ENCODE results near the gene COX7A2. TPM values are rescaled to one million over a fixed set of nuclear protein-coding genes. Genes with fewer than 3 reads are reported as not detected.

COX7A2 gene, protein sequence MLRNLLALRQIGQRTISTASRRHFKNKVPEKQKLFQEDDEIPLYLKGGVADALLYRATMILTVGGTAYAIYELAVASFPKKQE
- total RNA-seq (2014; rRNA removed; shearing (Covaris generic)): 154 and 193 TPM in 2 replicates
- polyA plus RNA-seq (2014; cell fraction: nucleus; rRNA removed): 533 and 746 TPM in 2 replicates

DNA sequence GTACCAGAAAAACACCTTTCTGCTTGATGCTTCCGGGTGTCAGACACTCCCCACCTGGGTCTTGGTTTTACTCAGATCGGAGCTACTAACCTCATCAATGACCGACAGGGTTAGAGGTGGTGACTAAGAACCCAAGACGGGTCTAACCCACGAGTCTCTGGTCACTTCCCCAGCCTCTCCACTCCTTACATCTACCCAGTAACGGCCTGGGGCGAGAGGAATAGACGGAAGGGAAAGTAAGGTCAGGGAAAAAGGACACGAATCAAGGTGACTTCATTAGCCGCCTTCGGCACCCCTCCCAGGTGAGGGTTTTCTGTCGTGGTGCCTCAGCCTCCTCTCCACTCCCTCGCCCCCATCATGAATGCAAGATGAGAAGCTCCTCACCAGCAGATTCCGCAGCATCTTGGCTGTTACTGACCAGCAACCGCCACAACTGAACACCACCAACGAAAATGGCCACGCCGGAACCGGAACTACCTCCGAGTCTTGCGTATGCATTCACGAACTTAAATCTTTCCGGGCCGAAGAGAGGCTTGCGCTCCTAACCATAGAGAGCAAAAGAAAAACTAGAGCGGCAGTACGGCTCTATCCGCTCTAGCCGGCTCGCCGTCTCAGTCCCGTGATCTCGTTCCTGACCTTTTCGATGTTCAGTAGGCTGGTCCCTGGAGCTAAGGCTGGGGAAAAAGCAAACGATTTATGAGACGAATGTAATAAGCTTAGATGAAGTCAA, at the start of gene COX7A2:
COX7A2 (minus strand) TSS at position 469 of the 730 bp plus-strand sequence; CDS start at position 402, 67 bp downstream.
- DNase-seq (ENCODE audit: extremely low read depth, low read depth): peak; percentile 90

DNA sequence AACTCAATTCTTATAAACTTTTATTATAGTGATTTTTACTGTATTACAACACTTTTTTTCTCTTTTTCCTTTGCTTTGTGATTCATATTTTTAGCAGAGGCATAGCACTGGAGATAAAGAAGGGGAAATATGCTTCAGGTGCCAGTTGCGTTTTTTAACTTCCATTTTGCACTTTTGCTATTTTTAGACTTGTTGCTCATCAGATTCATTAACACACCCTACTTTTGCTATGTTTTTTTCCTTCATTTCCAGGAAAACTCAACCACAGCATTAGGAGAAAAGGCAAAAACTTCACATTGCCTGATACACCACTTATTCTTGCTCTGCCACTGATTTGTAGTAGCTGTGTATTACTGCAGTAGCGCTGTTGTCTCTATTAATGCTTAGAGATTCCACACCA, 49.0 kb upstream of the COX7A2 start:
- no peak for DNase-seq (ENCODE audit: extremely low read depth, low read depth)

DNA sequence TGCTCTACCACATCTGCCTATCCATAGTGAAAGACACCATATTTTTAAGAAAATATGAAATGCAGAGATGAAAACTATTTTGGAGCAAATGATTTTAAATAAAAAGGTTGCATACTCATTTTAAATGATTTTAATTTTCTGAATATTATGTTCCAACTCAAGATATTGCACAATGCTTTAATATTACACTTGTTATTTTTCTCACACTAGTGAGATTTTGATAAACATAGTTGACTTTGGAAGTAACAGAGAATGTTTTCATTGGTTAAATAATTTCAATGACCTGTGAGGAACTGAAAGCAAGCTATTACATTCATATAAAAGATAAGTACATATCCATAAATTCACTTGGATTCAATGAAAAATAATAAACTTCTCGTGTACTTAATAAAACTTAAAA, 48.1 kb upstream of the COX7A2 start:
- no peak for DNase-seq (ENCODE audit: extremely low read depth, low read depth)

- no peak for DNase-seq (ENCODE audit: extremely low read depth, low read depth)
Measured at GRCh38 chr6:75291331-75291730, 47.7 kb upstream of the COX7A2 start.

DNA sequence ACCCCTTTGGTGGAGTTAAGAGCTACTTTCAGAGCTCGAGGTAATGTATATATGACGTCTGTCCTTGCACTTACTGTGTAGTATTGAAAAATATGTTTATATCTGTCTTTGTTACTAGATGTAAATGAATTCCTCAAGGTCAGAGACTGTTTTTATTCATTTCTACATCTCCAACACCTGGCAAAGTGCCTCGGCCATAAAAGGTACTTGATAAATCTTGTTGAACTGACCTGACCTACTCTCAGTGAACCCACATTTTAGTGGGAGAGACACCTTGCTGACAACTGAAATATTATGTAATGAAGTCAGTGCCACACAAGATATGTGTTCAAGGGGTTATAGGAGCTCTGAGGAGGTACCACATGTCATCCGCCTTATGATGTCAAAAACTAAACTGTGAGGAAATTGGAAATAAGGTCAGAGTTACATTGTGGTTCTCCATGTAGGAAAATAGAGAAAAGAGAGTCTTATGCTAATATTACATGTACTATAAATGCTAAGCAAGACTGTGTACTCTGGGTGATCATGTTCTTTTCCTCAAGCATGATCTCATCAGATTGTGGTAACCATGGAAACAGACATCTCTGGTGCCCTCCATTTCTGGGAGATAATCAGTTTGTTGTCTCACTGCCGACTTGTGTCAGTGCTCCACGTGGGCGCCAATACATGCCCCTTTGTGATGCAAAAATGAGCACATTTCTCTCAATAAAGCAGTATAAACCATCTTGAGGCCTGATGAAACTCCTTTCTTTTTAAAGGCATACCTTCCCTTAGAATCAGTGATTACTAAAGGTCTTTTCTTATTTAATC, 46.7 kb upstream of the COX7A2 start:
- DNase-seq (ENCODE audit: extremely low read depth, low read depth): no peak

DNA sequence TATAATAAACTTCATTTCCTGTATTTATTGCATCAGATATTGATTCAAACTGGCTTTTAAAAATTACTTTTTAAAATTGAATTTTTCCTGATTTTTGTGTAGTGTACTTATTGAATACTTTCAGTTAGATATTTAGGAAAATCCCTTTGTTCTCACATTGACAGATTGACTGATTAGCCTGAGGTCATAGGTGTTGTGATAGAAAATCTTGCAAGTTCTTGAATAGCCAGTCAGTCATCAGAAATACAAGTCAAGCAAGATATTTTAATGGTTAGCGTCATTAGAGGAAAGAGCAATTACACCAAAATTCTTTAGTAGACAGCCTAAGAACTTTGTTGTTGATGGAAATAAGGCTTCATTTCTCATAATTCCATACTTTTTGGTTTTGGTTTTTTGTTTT, 44.4 kb upstream of the COX7A2 start:
- DNase-seq (ENCODE audit: extremely low read depth, low read depth): no peak

GRCh38 chr6:75287424-75287823, 43.8 kb upstream of the COX7A2 start:
- DNase-seq (ENCODE audit: extremely low read depth, low read depth): no peak

DNA sequence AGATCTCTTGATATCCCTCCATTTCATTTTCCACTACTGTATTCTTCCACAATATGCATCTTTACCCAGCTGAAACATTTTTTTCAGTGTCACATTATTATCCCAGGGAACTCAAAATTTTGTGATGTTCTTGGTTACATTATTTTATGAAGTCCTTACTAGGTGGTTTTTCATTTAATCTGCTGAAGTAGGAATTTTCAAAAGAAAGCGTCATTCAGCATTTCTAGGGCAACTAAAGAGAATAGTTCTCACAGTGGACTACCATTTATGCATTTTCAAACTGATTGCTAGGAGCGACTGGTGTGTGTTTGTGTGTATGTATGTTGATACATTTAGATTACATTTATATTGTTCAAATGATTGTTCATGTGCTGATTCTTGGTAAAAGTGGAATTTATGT, 43.4 kb upstream of the COX7A2 start:
- DNase-seq (ENCODE audit: extremely low read depth, low read depth): no peak

DNA sequence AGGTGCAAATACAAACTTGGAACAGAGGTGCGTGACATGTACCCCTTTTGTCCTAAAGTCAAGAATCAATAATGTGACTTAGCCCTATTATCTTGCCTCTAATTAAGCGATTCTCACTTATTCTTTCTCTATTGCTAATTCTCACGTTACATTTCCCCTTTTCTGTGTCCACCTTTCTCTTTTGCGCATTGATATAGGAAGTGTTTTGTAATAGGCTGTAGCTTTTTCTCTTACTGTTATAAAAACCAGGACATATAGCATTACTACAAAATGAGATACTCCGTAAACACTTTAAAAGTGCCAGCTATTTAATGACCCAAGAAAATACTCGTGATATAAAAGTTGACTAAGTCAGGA, 41.7 kb upstream of the COX7A2 start:
- no peak for DNase-seq (ENCODE audit: extremely low read depth, low read depth)

DNA sequence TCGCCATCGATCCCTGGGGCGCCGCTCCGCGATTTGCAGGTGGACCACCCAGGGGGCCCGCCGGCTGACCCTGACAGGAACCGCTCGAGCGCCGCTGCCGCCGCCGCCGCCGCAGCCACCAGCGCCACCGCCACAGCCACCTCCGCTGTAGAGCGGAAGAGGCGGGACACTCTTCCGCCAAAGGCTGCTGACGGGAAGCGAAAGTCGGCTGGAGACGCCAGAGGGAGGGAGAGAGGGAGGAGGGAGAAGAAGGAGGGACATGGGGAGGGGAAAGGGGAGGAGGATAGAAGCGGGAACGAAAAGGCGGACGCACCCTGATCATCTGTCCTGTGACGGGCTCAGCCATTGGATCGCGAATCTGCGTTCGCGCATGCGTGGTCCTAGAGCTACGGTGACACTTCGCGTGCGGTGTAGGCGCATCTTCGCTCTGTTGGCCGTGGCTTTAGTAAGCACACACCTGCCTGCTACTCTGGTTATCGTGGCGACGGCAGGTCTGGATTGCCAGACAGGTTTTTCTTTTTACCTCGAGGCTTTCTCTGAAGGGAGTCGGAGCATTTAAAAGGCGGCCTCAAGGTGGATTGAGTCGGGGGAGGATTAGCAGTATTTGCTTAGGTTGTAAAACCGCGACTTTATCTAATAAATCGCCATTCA, 41.2 kb upstream of the COX7A2 start, which contains the start of gene TMEM30A:
TMEM30A (minus strand) TSS at position 161 of the 651 bp plus-strand sequence; CDS start at position 7, 154 bp downstream.
- DNase-seq (ENCODE audit: extremely low read depth, low read depth): peak; percentile 97

GRCh38 chr6:75283907-75284631, 40.5 kb upstream of the COX7A2 start:
- DNase-seq (ENCODE audit: extremely low read depth, low read depth): no peak

DNA sequence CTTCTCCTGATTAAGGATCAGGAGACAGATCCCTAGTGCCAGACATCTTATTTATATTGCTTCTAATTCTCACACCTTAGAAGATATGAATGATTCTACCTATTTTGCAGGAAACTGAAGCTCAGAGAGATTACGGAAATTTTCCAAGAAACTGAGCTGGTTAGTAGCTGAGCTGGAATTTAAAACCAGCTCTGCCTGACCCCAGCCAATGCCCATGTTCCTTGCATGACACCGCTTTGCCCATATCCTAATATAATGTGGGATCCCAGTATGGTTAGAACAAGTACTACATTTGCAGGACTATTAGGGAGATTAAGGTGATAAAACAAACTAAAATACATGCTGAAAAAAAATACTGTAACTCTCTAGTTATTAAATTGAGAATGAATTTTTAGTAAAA, 39.1 kb upstream of the COX7A2 start:
- no peak for DNase-seq (ENCODE audit: extremely low read depth, low read depth)

DNA sequence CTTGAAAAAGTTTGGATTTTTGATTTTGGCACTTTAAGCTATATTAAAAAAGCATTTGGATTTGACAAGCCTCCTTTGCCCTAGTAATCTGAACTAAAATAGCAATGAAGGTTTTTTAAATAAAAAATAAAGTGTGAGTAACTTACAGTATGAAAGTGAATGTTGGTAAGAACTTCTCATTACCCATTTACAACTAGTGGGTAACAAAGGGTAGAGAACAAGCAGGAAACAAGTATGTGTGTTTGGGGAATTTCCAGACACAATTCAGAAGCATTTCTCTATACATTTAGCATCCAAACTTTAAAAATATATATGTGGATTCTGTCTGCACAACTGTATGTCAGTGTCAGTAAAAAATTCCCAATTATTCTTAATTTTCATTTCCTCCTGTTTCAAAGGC, 38.1 kb upstream of the COX7A2 start:
- DNase-seq (ENCODE audit: extremely low read depth, low read depth): no peak

DNA sequence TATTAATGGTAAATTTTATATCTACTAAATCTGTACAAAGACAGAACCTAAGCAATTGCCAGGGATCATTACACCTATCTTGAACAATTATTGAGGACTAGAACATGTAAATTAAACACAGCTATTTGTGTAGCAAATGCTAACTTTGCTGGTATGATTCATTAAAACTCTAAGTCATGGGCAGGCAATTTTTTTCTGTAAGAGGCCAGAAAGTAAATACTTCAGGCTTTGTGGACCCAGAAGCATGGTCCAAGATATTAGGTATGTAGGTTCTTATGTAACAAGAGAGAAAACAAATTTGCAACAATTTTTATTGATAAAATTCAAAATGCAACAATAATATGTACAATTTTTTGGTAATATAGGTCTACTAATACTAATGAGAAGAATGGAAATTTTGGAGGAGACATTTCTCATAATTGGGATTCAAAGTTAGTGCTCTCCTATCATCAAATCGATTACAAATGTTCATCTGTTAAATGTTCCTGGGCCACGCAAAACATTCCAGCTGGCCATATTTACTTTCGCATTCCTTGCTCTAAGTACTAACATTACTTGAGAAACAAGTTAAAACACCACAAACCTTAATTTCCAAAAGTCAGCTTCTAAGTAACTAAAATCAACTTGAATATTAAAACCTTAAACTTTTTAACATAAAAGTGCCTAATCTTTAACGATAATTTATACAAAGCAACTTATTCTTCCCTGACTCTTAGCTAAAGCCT, 36.7 kb upstream of the COX7A2 start:
- DNase-seq (ENCODE audit: extremely low read depth, low read depth): no peak

DNA sequence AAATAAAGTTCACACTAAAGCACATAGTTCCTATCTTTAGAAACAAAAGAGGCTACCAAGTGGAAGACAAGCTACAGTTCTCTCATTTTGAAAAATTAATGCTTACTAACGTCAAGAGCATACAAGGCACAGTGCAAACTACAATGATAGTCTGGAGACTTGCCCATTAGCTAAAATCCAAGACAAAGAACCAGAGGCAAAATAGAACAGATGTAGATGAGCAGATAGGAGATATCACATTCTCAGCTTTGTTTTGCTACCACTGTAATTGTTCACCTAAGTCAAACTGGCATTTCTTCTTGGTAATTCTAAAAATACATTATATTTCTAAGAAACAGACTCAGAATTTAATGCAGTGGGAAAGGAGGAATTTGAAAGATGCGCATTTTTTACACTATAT, 35.8 kb upstream of the COX7A2 start:
- DNase-seq (ENCODE audit: extremely low read depth, low read depth): no peak

- DNase-seq (ENCODE audit: extremely low read depth, low read depth): no peak
Measured at GRCh38 chr6:75278474-75279077, 35.0 kb upstream of the COX7A2 start.

DNA sequence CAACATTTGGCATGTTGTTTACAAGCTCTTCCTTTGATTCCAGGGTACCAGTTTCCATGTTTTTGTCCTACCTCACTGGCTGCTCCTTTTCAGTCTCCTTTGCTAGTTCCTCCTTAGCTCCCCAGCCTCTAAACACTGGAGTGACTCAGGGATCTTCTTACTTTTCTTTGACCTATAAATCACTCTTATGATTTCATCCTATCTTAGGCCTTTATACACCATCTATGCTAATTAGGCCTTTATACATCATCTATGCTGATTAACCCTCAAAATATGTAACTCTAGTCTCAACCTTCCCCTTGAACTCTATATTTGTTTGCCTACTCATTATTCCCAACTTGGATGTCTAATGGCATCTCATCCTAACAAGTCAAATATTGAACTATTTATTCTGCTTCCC, 31.5 kb upstream of the COX7A2 start:
- DNase-seq (ENCODE audit: extremely low read depth, low read depth): no peak

GRCh38 chr6:75273009-75273408, 29.4 kb upstream of the COX7A2 start:
- no peak for DNase-seq (ENCODE audit: extremely low read depth, low read depth)

GRCh38 chr6:75272145-75272840, 28.7 kb upstream of the COX7A2 start:
- no peak for DNase-seq (ENCODE audit: extremely low read depth, low read depth)
